ENCODE results near the gene RRAGB.

RRAGB gene

GRCh38 chrX:55777596-55777995 lies 60.0 kb downstream of the RRAGB start:
- FAIRE-seq (no peak), DNase-seq (ENCODE audit: insufficient read length, low spot score) (no peak)
- no peak for TF ChIP-seq CTCF (IDR thresholded peaks at IDR 0.05; ENCODE audit: insufficient read depth, missing control alignments)

GRCh38 chrX:55778322-55778721 lies 60.8 kb downstream of the RRAGB start:
- no peak for TF ChIP-seq CTCF (IDR thresholded peaks at IDR 0.05; ENCODE audit: insufficient read depth, missing control alignments)
- no peak for DNase-seq (ENCODE audit: insufficient read length, low spot score)
- no peak for FAIRE-seq

GRCh38 chrX:55783723-55784122 lies 66.2 kb downstream of the RRAGB start:
- DNase-seq (ENCODE audit: insufficient read length, low spot score): no peak
- FAIRE-seq: no peak
- TF ChIP-seq CTCF (IDR thresholded peaks at IDR 0.05; ENCODE audit: insufficient read depth, missing control alignments): no peak

GRCh38 chrX:55787063-55787462 lies 69.5 kb downstream of the RRAGB start:
- DNase-seq (ENCODE audit: insufficient read length, low spot score) (no peak), FAIRE-seq (no peak)
- TF ChIP-seq CTCF (IDR thresholded peaks at IDR 0.05; ENCODE audit: insufficient read depth, missing control alignments): no peak

GRCh38 chrX:55787727-55788126 lies 70.2 kb downstream of the RRAGB start:
- DNase-seq (ENCODE audit: insufficient read length, low spot score): no peak
- no peak for FAIRE-seq
- TF ChIP-seq CTCF (IDR thresholded peaks at IDR 0.05; ENCODE audit: insufficient read depth, missing control alignments): no peak

- no peak for TF ChIP-seq CTCF (IDR thresholded peaks at IDR 0.05; ENCODE audit: insufficient read depth, missing control alignments)
- FAIRE-seq (no peak), DNase-seq (ENCODE audit: insufficient read length, low spot score) (no peak)
Observed at GRCh38 chrX:55794405-55794804, 76.9 kb downstream of the RRAGB start.

- FAIRE-seq (no peak), DNase-seq (ENCODE audit: insufficient read length, low spot score) (no peak)
- TF ChIP-seq CTCF (IDR thresholded peaks at IDR 0.05; ENCODE audit: insufficient read depth, missing control alignments): no peak
Observed at GRCh38 chrX:55796496-55796895, 78.9 kb downstream of the RRAGB start.

All from D721Med (cell line).